ENCODE results near the gene ACSM6. TPM values are rescaled to one million over a fixed set of nuclear protein-coding genes. Genes with fewer than 3 reads are reported as not detected.

The ACSM6 gene
- total RNA-seq, 1 experiment from 2014 or later: not detected

DNA sequence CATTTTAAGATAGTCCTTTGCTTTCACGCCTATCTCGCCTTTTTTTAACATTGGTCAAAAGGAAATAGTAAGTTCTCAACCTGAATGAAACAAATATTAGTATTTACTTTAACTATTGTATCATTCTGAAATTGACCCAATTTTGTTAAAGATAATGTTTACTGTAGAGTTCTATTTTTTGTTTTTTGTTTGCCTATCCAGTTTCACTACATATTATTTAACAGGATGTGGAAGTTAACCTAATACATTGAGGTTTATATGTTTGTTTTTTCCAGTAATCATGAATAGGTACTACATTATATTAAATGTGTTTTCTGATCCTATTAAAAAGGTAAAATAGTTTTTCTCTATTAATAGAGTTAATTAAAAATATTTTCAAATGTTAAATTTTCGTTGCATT, 26.5 kb downstream of the ACSM6 start:
- Mint-ChIP-seq H3K4me1 (peaks cover 38% of the 10 kb centered on the region), H3K27ac (peak overlapping the region; percentile 83), H3K9me3 (peaks cover 21% of the 10 kb centered on the region), H3K4me3 (no peak overlapping the region), H3K27me3 (ENCODE audit: low read depth) (no peaks in the 10 kb centered on the region), H3K36me3 (peaks cover 48% of the 10 kb centered on the region)
- CTCF ChIA-PET: no interaction called here
- DNase-seq (ENCODE audit: low spot score): no peak
- POLR2A ChIA-PET: no interaction called here
- TF ChIP-seq, protein P1, sequence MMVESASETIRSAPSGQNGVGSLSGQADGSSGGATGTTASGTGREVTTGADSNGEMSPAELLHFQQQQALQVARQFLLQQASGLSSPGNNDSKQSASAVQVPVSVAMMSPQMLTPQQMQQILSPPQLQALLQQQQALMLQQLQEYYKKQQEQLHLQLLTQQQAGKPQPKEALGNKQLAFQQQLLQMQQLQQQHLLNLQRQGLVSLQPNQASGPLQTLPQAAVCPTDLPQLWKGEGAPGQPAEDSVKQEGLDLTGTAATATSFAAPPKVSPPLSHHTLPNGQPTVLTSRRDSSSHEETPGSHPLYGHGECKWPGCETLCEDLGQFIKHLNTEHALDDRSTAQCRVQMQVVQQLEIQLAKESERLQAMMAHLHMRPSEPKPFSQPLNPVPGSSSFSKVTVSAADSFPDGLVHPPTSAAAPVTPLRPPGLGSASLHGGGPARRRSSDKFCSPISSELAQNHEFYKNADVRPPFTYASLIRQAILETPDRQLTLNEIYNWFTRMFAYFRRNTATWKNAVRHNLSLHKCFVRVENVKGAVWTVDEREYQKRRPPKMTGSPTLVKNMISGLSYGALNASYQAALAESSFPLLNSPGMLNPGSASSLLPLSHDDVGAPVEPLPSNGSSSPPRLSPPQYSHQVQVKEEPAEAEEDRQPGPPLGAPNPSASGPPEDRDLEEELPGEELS (CRISPR knock-in tag; IDR thresholded peaks at IDR 0.05): no peak
- no peak for TF ChIP-seq ZNF416 (CRISPR knock-in tag; IDR thresholded peaks at IDR 0.05)
- no peak for TF ChIP-seq ZNF263 (CRISPR knock-in tag; IDR thresholded peaks at IDR 0.05; ENCODE audit: low read depth)
- TF ChIP-seq, protein P2, sequence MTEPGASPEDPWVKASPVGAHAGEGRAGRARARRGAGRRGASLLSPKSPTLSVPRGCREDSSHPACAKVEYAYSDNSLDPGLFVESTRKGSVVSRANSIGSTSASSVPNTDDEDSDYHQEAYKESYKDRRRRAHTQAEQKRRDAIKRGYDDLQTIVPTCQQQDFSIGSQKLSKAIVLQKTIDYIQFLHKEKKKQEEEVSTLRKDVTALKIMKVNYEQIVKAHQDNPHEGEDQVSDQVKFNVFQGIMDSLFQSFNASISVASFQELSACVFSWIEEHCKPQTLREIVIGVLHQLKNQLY (CRISPR knock-in tag; IDR thresholded peaks at IDR 0.05): no peak
- no peak for TF ChIP-seq ESRRA (CRISPR knock-in tag; IDR thresholded peaks at IDR 0.05; ENCODE audit: borderline replicate concordance)
- TF ChIP-seq JAZF1 (CRISPR knock-in tag; IDR thresholded peaks at IDR 0.05): no peak
- TF ChIP-seq JUN (CRISPR knock-in tag; IDR thresholded peaks at IDR 0.05): no peak
- no peak for ATAC-seq

DNA sequence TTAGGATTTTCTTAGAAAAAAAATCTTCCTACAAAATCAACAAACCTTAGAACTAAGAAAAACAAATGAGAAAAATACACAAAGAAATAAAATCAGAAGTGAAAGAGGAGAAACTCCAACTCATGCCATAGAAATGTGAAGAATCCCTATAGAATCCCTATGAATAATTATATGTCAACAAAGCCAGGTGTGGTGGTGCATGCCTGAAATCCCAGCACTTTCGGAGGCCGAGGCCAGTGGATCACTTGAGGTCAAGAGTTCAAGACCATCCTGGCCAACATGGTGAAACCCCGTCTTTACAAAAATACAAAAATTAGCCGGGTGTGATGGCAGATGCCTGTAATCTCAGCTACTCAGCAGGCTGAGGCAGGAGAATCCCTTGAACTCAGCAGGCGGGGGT, 27.1 kb downstream of the ACSM6 start:
- peaks cover 45% of the 10 kb centered on the region for H3K36me3 Mint-ChIP-seq

More for the DNA sequence above, 27.1 kb downstream of the ACSM6 start:
- peaks cover 38% of the 10 kb centered on the region for H3K4me1 Mint-ChIP-seq
- ChIA-PET POLR2A (no interaction called here), CTCF (interaction anchor here (1.0 kb wide), 1 partner anchor 22 kb away, joined by 3 read pairs; no protein-coding TSS in a partner anchor)
- peak; percentile 62 for DNase-seq (ENCODE audit: low spot score)
- peaks cover 19% of the 10 kb centered on the region for H3K9me3 Mint-ChIP-seq
- no peaks in the 10 kb centered on the region for H3K27me3 Mint-ChIP-seq (ENCODE audit: low read depth)
- H3K27ac Mint-ChIP-seq: peak overlapping the region; percentile 97
- peak; percentile 83 for ATAC-seq
- TF ChIP-seq, protein P3, sequence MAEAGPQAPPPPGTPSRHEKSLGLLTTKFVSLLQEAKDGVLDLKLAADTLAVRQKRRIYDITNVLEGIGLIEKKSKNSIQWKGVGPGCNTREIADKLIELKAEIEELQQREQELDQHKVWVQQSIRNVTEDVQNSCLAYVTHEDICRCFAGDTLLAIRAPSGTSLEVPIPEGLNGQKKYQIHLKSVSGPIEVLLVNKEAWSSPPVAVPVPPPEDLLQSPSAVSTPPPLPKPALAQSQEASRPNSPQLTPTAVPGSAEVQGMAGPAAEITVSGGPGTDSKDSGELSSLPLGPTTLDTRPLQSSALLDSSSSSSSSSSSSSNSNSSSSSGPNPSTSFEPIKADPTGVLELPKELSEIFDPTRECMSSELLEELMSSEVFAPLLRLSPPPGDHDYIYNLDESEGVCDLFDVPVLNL (CRISPR knock-in tag; IDR thresholded peaks at IDR 0.05; ENCODE audit: borderline replicate concordance, low read depth): no peak
- TF ChIP-seq, protein P4, sequence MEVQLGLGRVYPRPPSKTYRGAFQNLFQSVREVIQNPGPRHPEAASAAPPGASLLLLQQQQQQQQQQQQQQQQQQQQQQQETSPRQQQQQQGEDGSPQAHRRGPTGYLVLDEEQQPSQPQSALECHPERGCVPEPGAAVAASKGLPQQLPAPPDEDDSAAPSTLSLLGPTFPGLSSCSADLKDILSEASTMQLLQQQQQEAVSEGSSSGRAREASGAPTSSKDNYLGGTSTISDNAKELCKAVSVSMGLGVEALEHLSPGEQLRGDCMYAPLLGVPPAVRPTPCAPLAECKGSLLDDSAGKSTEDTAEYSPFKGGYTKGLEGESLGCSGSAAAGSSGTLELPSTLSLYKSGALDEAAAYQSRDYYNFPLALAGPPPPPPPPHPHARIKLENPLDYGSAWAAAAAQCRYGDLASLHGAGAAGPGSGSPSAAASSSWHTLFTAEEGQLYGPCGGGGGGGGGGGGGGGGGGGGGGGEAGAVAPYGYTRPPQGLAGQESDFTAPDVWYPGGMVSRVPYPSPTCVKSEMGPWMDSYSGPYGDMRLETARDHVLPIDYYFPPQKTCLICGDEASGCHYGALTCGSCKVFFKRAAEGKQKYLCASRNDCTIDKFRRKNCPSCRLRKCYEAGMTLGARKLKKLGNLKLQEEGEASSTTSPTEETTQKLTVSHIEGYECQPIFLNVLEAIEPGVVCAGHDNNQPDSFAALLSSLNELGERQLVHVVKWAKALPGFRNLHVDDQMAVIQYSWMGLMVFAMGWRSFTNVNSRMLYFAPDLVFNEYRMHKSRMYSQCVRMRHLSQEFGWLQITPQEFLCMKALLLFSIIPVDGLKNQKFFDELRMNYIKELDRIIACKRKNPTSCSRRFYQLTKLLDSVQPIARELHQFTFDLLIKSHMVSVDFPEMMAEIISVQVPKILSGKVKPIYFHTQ (CRISPR knock-in tag; IDR thresholded peaks at IDR 0.05): no peak
- no peak for TF ChIP-seq GRHL2 (CRISPR knock-in tag; IDR thresholded peaks at IDR 0.05; ENCODE audit: insufficient replicate concordance, severe bottlenecking)
- TF ChIP-seq, protein P5, sequence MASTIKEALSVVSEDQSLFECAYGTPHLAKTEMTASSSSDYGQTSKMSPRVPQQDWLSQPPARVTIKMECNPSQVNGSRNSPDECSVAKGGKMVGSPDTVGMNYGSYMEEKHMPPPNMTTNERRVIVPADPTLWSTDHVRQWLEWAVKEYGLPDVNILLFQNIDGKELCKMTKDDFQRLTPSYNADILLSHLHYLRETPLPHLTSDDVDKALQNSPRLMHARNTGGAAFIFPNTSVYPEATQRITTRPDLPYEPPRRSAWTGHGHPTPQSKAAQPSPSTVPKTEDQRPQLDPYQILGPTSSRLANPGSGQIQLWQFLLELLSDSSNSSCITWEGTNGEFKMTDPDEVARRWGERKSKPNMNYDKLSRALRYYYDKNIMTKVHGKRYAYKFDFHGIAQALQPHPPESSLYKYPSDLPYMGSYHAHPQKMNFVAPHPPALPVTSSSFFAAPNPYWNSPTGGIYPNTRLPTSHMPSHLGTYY (CRISPR knock-in tag; IDR thresholded peaks at IDR 0.05): no peak
- TF ChIP-seq ZNF219 (CRISPR knock-in tag; IDR thresholded peaks at IDR 0.05; ENCODE audit: borderline replicate concordance): no peak
- no peak for TF ChIP-seq RORB (CRISPR knock-in tag; IDR thresholded peaks at IDR 0.05)
- TF ChIP-seq GTF2I (CRISPR knock-in tag; conservative IDR thresholded peaks at IDR 0.05): no peak
- no peak for TF ChIP-seq TP53 (CRISPR knock-in tag; IDR thresholded peaks at IDR 0.05)
- no peak for TF ChIP-seq TCF7 (CRISPR knock-in tag; IDR thresholded peaks at IDR 0.05; ENCODE audit: low read depth)
- TF ChIP-seq, protein P6, sequence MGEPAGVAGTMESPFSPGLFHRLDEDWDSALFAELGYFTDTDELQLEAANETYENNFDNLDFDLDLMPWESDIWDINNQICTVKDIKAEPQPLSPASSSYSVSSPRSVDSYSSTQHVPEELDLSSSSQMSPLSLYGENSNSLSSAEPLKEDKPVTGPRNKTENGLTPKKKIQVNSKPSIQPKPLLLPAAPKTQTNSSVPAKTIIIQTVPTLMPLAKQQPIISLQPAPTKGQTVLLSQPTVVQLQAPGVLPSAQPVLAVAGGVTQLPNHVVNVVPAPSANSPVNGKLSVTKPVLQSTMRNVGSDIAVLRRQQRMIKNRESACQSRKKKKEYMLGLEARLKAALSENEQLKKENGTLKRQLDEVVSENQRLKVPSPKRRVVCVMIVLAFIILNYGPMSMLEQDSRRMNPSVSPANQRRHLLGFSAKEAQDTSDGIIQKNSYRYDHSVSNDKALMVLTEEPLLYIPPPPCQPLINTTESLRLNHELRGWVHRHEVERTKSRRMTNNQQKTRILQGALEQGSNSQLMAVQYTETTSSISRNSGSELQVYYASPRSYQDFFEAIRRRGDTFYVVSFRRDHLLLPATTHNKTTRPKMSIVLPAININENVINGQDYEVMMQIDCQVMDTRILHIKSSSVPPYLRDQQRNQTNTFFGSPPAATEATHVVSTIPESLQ (CRISPR knock-in tag; IDR thresholded peaks at IDR 0.05): no peak
- no peak for TF ChIP-seq PRRX2 (CRISPR knock-in tag; IDR thresholded peaks at IDR 0.05)
- no peak for TF ChIP-seq ELF4 (CRISPR knock-in tag; IDR thresholded peaks at IDR 0.05; ENCODE audit: low read depth)
- TF ChIP-seq, protein P7, sequence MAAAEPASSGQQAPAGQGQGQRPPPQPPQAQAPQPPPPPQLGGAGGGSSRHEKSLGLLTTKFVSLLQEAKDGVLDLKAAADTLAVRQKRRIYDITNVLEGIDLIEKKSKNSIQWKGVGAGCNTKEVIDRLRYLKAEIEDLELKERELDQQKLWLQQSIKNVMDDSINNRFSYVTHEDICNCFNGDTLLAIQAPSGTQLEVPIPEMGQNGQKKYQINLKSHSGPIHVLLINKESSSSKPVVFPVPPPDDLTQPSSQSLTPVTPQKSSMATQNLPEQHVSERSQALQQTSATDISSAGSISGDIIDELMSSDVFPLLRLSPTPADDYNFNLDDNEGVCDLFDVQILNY (CRISPR knock-in tag; IDR thresholded peaks at IDR 0.05): no peak
- TF ChIP-seq, protein P1 (CRISPR knock-in tag; IDR thresholded peaks at IDR 0.05): no peak
- no peak for TF ChIP-seq HMGA2 (CRISPR knock-in tag; IDR thresholded peaks at IDR 0.05)
- TF ChIP-seq, protein P8, sequence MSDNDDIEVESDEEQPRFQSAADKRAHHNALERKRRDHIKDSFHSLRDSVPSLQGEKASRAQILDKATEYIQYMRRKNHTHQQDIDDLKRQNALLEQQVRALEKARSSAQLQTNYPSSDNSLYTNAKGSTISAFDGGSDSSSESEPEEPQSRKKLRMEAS (CRISPR knock-in tag; IDR thresholded peaks at IDR 0.05): no peak
- no peak for TF ChIP-seq MYBL2 (CRISPR knock-in tag; IDR thresholded peaks at IDR 0.05)
- no peak overlapping the region for H3K4me3 Mint-ChIP-seq

Data from WTC11 (cell line).